SK-N-SH (cell line): ENCODE data around the gene IFNL2.

Source experiments
- CTCF ChIP-seq: fragments of 200-600 bp; sonication (generic); IDR thresholded peaks from 2 replicates; pipeline ENCODE4 v1.6.1; 2017; ENCODE audit warnings: antibody characterized with exemption, mild to moderate bottlenecking, moderate library complexity
- EP300 ChIP-seq, 2 experiments: IDR thresholded peaks; 2 replicates each; pipeline versions ENCODE4 v1.4.0 to v1.6.1; 2012; ENCODE audit warnings: borderline replicate concordance in 1 of 2, low read depth in 1 of 2, low read length in 1 of 2
- GATA2 ChIP-seq: sonication (generic); formaldehyde crosslinking; IDR thresholded peaks from 2 replicates; pipeline ENCODE4 v1.5.0; 2020; ENCODE audit warnings: mild to moderate bottlenecking, missing genetic modification reagents
- NRF1 ChIP-seq: IDR thresholded peaks from 2 replicates; pipeline ENCODE4 v1.6.1; 2012; ENCODE audit warnings: low read depth, mild to moderate bottlenecking, low read length
- POLR2AphosphoS5 ChIP-seq: IDR thresholded peaks from 2 replicates; pipeline ENCODE4 v1.6.1; 2012; ENCODE audit warnings: low read depth, low read length
- RAD21 ChIP-seq: IDR thresholded peaks from 2 replicates; pipeline ENCODE4 v1.6.1; 2012; ENCODE audit warnings: mild to moderate bottlenecking, low read length
- TF ChIP-seq, protein P1 (sequence below): IDR thresholded peaks from 2 replicates; pipeline ENCODE4 v1.6.1; 2012; ENCODE audit warnings: mild to moderate bottlenecking, low read depth, low read length, moderate library complexity

DNA sequence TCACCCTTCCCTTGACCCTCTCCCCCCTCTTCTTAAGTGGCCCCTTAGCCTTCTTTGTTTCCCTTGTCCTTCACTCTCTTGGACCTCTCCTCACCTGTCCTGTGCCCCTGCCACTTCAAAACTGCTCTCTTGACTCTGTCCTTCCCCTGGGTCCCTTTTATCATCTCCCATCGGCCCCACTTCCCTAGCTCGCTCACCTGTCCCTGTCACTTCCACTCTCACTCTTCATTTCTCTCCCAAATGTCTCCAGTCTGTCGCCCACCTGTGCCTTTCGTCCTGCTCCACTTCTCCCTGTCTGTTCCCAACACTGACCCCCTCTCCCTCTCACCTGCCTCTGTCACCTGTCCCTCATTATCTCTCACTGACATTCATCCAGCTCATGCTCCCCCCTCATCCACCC lies 28.7 kb downstream of the IFNL2 start:
- no peak for TF ChIP-seq CTCF
- no peak for TF ChIP-seq GATA2
- TF ChIP-seq, protein P1, sequence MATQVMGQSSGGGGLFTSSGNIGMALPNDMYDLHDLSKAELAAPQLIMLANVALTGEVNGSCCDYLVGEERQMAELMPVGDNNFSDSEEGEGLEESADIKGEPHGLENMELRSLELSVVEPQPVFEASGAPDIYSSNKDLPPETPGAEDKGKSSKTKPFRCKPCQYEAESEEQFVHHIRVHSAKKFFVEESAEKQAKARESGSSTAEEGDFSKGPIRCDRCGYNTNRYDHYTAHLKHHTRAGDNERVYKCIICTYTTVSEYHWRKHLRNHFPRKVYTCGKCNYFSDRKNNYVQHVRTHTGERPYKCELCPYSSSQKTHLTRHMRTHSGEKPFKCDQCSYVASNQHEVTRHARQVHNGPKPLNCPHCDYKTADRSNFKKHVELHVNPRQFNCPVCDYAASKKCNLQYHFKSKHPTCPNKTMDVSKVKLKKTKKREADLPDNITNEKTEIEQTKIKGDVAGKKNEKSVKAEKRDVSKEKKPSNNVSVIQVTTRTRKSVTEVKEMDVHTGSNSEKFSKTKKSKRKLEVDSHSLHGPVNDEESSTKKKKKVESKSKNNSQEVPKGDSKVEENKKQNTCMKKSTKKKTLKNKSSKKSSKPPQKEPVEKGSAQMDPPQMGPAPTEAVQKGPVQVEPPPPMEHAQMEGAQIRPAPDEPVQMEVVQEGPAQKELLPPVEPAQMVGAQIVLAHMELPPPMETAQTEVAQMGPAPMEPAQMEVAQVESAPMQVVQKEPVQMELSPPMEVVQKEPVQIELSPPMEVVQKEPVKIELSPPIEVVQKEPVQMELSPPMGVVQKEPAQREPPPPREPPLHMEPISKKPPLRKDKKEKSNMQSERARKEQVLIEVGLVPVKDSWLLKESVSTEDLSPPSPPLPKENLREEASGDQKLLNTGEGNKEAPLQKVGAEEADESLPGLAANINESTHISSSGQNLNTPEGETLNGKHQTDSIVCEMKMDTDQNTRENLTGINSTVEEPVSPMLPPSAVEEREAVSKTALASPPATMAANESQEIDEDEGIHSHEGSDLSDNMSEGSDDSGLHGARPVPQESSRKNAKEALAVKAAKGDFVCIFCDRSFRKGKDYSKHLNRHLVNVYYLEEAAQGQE: no peak
- TF ChIP-seq RAD21: no peak
- TF ChIP-seq EP300 (IDR thresholded peaks at IDR 0.05; ENCODE audit: borderline replicate concordance in 1 of 2, low read depth in 1 of 2, low read length in 1 of 2): no peak
- TF ChIP-seq POLR2AphosphoS5: no peak
- no peak for TF ChIP-seq NRF1
